Skeletal muscle tissue (tissue), 4 donors: ENCODE data around the gene VEGFA. TPM values are rescaled to one million over a fixed set of nuclear protein-coding genes. Genes with fewer than 3 reads are reported as not detected.

Experiments
- H3K27ac ChIP-seq: one replicate; pipeline ENCODE4 v1.7.0; 2013; ENCODE audit warnings: mild to moderate bottlenecking, low read depth, low read length, inconsistent platforms
- H3K27me3 ChIP-seq, 3 donors: one replicate each; pipeline ENCODE4 v1.7.0; 2013; ENCODE audit warnings: low read length in 3 of 3; ENCODE audit not compliant: control insufficient read depth in 3 of 3, insufficient read depth in 3 of 3
- H3K36me3 ChIP-seq, 3 donors: one replicate each; pipeline ENCODE4 v1.7.0; 2013; ENCODE audit warnings: low read length in 3 of 3; ENCODE audit not compliant: control insufficient read depth in 3 of 3, insufficient read depth in 3 of 3
- H3K4me1 ChIP-seq, 3 donors: one replicate each; pipeline ENCODE4 v1.7.0; 2013; ENCODE audit warnings: low read length in 3 of 3, mild to moderate bottlenecking in 3 of 3; ENCODE audit not compliant: control insufficient read depth in 3 of 3, insufficient read depth in 3 of 3
- H3K4me3 ChIP-seq, 3 donors: one replicate each; pipeline ENCODE4 v1.7.0; 2013; ENCODE audit warnings: low read length in 3 of 3
- H3K9ac ChIP-seq, 3 donors: one replicate each; pipeline ENCODE4 v1.7.0; 2013; ENCODE audit warnings: low read length in 3 of 3, mild to moderate bottlenecking in 3 of 3, moderate library complexity in 2 of 3, low read depth in 1 of 3
- H3K9me3 ChIP-seq, 3 donors: one replicate each; pipeline ENCODE4 v1.7.0; 2013; ENCODE audit warnings: low read length in 3 of 3; ENCODE audit not compliant: control insufficient read depth in 3 of 3
- total RNA-seq: library from RNA; depleted of rRNA; stranded (reverse); fragments of >200 nt; gene quantifications from one replicate; pipeline ENCODE4 v1.2.3, GENCODE V29; 2014
- donor health status: Osteomylitis.

Gene VEGFA
- total RNA-seq, 1 donor from 2014 or later: 36.5 TPM

GRCh38 chr6:43795421-43795820 lies 25.4 kb downstream of the VEGFA start:
- no peak overlapping the region for H3K4me3 ChIP-seq
- H3K27ac ChIP-seq: no peak overlapping the region
- no peaks in the 10 kb centered on the region for H3K9me3 ChIP-seq
- H3K4me1 ChIP-seq: peaks cover 32 to 70% (median 64%) of the 10 kb centered on the region in 3 donors
- H3K27me3 ChIP-seq: no peaks in the 10 kb centered on the region
- no peak overlapping the region for H3K9ac ChIP-seq
- no peaks in the 10 kb centered on the region for H3K36me3 ChIP-seq

- H3K36me3 ChIP-seq: no peaks in the 10 kb centered on the region
- H3K27me3 ChIP-seq: no peaks in the 10 kb centered on the region
- no peak overlapping the region for H3K4me3 ChIP-seq
- H3K27ac ChIP-seq: no peak overlapping the region
- no peak overlapping the region for H3K9ac ChIP-seq
- H3K4me1 ChIP-seq: peaks cover 32 to 70% (median 64%) of the 10 kb centered on the region in 3 donors
- H3K9me3 ChIP-seq: no peaks in the 10 kb centered on the region
These were observed 26.2 kb downstream of the VEGFA start for GRCh38 chr6:43796168-43796567.

- Histone ChIP-seq H3K9ac (peak overlapping the region in 1 of 3 donors; percentile 82), H3K27ac (peak overlapping the region; percentile 97), H3K4me3 (no peak overlapping the region), H3K9me3 (no peaks in the 10 kb centered on the region), H3K27me3 (no peaks in the 10 kb centered on the region), H3K36me3 (no peaks in the 10 kb centered on the region), H3K4me1 (peaks cover 32 to 70% (median 64%) of the 10 kb centered on the region in 3 donors)
These were observed 27.2 kb downstream of the VEGFA start for GRCh38 chr6:43796903-43797890.

- H3K4me3 ChIP-seq: peak overlapping the region in 1 of 3 donors; percentile 22
- peaks cover 32 to 74% (median 66%) of the 10 kb centered on the region in 3 donors for H3K4me1 ChIP-seq
- peak overlapping the region; percentile 97 for H3K27ac ChIP-seq
- H3K27me3 ChIP-seq: no peaks in the 10 kb centered on the region
- no peaks in the 10 kb centered on the region for H3K9me3 ChIP-seq
- H3K9ac ChIP-seq: peak overlapping the region in 2 of 3 donors; percentile 63 to 82
- no peaks in the 10 kb centered on the region for H3K36me3 ChIP-seq
These were observed 27.9 kb downstream of the VEGFA start for GRCh38 chr6:43797919-43798318.

- H3K36me3 ChIP-seq: no peaks in the 10 kb centered on the region
- peak overlapping the region in 1 of 3 donors; percentile 37 for H3K4me3 ChIP-seq
- H3K9ac ChIP-seq: peak overlapping the region; percentile 63 to 82 (median 65)
- H3K4me1 ChIP-seq: peaks cover 28 to 66% (median 63%) of the 10 kb centered on the region in 3 donors
- H3K27ac ChIP-seq: peak overlapping the region; percentile 97
- H3K27me3 ChIP-seq: no peaks in the 10 kb centered on the region
- H3K9me3 ChIP-seq: no peaks in the 10 kb centered on the region
These were observed 28.9 kb downstream of the VEGFA start for GRCh38 chr6:43798688-43799444.

- H3K4me1 ChIP-seq: peaks cover 20 to 58% (median 54%) of the 10 kb centered on the region in 3 donors
- H3K4me3 ChIP-seq: peak overlapping the region in 1 of 3 donors; percentile 37
These were observed 29.7 kb downstream of the VEGFA start for GRCh38 chr6:43799551-43800297.

GRCh38 chr6:43800298-43800623 lies 30.2 kb downstream of the VEGFA start:
- Histone ChIP-seq H3K4me1 (peaks cover 20 to 52% (median 49%) of the 10 kb centered on the region in 3 donors), H3K9me3 (no peaks in the 10 kb centered on the region), H3K27ac (peak overlapping the region; percentile 97), H3K4me3 (no peak overlapping the region), H3K9ac (no peak overlapping the region), H3K36me3 (no peaks in the 10 kb centered on the region), H3K27me3 (no peaks in the 10 kb centered on the region)

More at GRCh38 chr6:43799551-43800297, 29.7 kb downstream of the VEGFA start:
- Histone ChIP-seq H3K27me3 (no peaks in the 10 kb centered on the region), H3K36me3 (no peaks in the 10 kb centered on the region), H3K9ac (peak overlapping the region in 2 of 3 donors; percentile 37 to 82), H3K9me3 (no peaks in the 10 kb centered on the region), H3K27ac (peak overlapping the region; percentile 97)

GRCh38 chr6:43800746-43801494 lies 30.9 kb downstream of the VEGFA start:
- H3K9me3 ChIP-seq: no peaks in the 10 kb centered on the region
- no peak overlapping the region for H3K27ac ChIP-seq
- H3K36me3 ChIP-seq: no peaks in the 10 kb centered on the region

More at GRCh38 chr6:43800746-43801494, 30.9 kb downstream of the VEGFA start:
- H3K9ac ChIP-seq: no peak overlapping the region
- peaks cover 20 to 48% (median 44%) of the 10 kb centered on the region in 3 donors for H3K4me1 ChIP-seq
- no peak overlapping the region for H3K4me3 ChIP-seq
- H3K27me3 ChIP-seq: no peaks in the 10 kb centered on the region
